NCI-H460 (cell line): ENCODE measurements around the gene LMX1A. TPM values are rescaled to one million over a fixed set of nuclear protein-coding genes. Genes with fewer than 3 reads are reported as not detected.
A peak's percentile ranks its signal among the peaks of the same experiment; 100 is the strongest.

Source experiments
- DNase-seq: peaks from one replicate; pipeline ENCODE4 v3.0.0-alpha.2; 2016; ENCODE audit warnings: low read depth; ENCODE audit errors: extremely low read depth
- polyA plus RNA-seq: library from polyadenylated mRNA; depleted of rRNA; stranded (reverse); fragments of >200 nt; gene quantifications from 2 replicates; pipeline ENCODE4 v1.2.3, GENCODE V29; 2014; cell fraction: nucleus; rRNA removed
- total RNA-seq: library from RNA; depleted of rRNA; stranded (reverse); fragments of >200 nt; shearing (Covaris generic); gene quantifications from 2 replicates; pipeline ENCODE4 v1.2.3, GENCODE V29; 2014; rRNA removed

LMX1A gene
- not detected in 2 replicates for total RNA-seq
- polyA plus RNA-seq: not detected in 2 replicates

GRCh38 chr1:165355977-165356811 is at the start of gene LMX1A:
TSS of gene LMX1A (minus strand) at chr1:165356715. CDS start at chr1:165355559, 1,156 bp downstream.
- no peak for DNase-seq

GRCh38 chr1:165403835-165404482 is 47.4 kb upstream of the LMX1A start:
- DNase-seq: peak; percentile 38

GRCh38 chr1:165402517-165403111 is 46.1 kb upstream of the LMX1A start:
- DNase-seq: no peak

DNA sequence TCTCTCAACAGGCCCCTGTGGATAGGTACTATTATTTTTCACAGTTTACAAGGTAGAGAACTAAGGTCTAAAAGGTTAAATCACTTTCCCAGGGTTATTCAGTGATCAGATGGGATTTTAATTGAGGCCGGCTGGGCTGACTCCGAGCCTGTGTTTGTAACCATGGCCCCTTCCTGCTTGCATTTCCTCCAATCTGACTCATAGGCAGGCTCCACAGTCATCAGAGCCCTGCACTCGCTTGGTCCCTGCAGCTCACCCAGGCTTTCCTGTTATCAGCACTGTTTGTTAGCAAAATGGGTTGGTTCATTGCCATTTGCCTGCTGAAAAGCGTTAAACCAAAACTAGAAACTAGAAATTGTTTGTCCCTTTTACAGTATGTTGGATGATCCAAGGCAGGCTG is 41.4 kb upstream of the LMX1A start:
- no peak for DNase-seq

DNA sequence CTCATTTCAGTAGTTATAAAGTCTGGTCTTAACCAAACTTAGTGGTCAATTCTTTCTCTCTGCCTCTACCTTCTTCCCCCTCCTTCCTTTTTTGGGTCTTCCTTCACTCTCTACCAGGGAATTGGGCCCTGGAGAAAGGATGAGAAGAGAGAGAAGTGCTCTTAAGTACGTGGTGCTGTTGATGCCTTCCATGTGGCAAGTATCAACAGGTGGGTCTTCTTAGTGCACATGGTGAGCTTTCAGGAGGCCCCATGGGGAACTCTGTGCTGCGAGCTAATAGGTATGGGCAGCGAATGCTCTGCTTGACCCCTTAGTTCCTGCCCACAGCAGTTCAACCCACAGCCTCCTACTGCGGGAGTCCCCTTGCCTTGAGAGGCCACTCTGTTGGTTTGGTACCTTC is 39.4 kb upstream of the LMX1A start:
- DNase-seq: no peak

GRCh38 chr1:165395478-165395877 is 39.0 kb upstream of the LMX1A start:
- DNase-seq: no peak

DNA sequence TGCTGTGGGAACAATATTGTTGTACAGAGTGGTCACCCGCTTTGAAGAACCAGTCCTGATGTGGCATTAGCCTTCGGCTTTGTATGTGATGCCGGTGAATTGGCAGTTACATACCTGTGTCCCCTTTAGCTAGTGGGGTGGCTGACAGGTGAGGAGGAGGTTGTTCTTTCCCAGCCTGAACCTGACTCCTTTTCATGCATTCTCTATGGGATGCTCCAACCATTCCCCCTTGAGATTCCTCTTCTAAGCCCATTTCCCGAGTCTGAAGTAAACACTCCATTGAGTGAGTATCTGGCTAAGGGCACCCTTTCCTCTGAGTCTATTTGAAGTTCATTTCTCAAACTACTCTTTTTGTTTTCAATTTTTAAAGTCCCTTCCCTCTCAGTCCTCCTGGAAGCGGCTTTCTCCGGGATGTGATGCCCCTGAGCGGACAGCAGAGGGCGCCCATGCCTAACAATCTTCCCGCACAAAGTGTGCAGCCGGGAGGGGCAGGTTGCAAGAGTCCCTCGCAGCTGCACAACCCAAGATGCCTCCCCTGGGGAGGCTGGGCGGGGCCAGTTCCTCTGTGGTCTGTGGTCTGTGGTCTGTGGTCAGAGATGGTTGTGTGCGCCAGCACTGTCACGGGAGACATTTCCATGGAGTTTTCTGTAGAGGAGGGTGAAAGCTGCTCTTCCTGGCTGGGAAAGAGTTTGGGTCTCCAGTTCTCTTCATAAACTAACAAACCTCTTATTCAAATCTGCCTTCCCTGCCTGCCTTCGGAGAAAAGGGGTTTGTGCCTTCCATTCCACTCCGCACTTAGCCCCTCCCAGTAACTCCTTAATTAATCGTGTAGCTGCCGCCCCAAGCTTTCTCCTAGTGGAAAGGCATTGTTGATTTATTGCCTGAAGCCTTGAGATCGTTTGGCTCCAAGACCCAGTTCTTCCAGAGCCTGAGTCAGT is 36.4 kb upstream of the LMX1A start:
- DNase-seq: peak; percentile 65

DNA sequence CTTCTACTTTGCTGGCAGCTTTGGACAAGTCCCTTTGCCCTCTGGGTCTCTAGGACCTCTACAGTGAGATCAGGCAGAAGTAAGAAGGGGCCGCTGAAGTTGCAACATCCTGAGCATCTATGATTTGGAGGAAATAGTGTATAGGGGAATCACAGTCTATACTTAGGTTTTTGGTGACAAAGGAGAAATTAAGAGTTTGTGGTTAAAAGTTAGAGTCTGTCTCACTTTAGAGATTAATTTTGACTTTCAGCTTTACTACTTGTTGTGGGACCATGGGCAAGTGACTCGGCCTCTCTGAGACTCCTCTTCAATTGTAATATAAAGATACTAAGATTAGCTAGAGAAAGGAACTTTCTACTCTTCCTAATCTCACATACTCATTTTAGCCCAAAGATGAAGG is 33.1 kb upstream of the LMX1A start:
- no peak for DNase-seq

- no peak for DNase-seq
Measured at GRCh38 chr1:165387961-165388360, 31.4 kb upstream of the LMX1A start.

- no peak for DNase-seq
Measured at GRCh38 chr1:165387505-165387904, 31.0 kb upstream of the LMX1A start.

DNA sequence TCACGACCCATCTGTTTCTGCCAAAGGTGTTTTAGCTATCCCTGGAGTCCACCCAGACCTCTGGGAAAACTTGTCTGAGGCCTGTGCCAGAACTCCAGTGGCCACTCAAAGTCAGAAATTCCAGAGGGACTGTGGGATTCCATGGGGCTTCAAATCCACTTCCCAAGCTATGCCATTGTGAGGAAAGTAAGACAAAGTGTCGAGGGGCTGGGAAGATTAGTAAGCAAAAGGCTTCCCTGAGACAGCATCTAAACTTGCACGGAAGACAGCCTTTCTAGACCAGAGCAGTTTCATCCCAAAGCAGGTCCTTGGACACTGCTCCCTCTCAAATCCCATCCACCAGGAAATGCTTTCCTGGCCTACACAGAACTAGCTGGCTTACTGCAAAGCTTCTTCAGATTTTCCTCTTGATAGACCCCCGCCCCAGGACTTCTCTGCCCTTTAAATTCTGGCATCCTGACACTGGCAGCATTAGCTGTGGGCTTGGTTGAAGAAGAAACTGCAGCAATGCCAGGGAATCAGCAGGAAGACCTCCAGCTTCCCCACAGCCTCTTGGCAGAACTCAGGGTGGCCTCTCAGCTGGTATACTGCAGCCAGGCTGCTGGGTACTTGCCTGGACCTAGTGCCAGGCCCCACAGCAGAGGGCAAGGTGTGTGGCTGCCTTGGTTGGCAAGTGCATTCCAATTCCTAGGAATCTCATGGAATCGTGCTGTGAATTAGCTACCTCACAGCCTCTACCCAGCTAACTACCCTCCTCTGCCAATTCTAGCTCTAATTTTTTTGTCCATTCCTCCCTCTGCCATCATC is 27.3 kb upstream of the LMX1A start:
- no peak for DNase-seq

DNA sequence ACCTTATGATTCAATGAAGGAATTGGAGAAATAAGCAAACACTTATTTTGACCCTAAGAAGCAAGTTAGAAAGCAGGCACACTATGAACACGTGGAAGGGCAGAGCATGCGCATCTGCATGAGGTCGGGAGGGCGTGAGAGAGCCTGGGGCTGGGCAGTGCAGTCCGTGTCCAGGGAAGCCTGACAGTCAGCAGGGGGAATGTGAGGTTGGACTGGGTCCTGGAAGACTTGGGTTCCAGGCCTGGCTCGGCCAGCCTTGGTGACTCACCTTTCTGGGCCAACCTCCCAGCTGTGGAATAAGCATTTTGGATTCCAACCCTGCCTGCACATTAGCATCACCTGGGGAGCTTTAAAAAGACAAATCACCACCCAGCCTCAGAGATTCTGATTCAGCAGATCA is 26.6 kb upstream of the LMX1A start:
- no peak for DNase-seq

DNA sequence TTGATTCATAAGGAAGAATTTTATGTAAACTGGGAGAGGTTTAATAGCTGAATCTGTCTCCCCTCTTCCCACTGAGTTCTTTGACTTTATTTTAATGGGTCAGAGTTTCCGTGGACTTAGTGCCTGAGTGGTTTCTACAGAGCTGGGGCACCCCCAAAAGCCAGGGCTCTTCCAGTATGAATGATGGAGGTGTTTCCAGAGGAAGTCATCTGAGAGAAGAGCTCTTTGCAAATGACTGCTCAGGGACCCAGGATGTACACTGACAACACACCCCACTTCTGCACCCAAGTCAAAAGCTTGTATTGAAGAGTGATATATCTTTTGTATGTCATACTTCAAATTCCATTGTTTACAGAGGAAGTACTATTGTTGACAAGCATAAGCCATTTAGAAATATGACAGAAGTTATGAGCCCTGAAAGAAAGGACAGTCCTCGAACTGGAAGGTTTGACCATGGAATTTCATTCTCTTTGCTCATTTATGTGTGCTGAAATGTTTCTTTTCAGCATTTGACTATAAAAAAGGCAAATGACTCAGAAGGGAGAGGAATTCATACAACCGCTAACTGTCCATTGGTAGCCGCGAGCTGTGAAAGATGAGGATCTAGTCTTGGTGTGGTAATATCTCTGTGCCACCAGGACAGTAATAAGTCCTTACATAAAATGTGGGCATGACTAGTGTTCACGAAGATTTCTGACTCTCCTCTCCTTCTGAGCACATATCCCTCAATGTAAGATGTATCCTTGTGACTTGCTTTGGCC is 25.4 kb upstream of the LMX1A start:
- DNase-seq: no peak

- DNase-seq: no peak
Measured at GRCh38 chr1:165376811-165377311, 20.3 kb upstream of the LMX1A start.

GRCh38 chr1:165376041-165376810 is 19.7 kb upstream of the LMX1A start:
- DNase-seq: no peak

DNA sequence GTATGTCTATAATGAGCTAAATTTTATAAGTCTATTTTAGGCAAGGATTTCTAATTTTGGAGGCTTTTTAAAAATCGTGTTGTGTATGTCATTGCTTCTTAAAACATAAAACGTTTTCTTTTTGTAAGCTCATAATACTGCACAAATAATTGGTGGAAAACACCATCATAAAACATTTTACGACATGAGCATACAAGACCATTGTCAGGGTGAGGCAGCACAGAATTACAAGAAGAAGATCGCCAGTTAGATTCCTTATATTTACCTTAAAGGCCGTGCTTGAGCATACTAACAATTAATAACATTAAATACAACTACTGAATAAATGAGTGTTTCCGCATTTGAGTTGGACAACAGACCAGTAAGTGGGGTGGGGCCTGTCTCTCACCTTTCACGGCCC is 19.1 kb upstream of the LMX1A start:
- no peak for DNase-seq

DNA sequence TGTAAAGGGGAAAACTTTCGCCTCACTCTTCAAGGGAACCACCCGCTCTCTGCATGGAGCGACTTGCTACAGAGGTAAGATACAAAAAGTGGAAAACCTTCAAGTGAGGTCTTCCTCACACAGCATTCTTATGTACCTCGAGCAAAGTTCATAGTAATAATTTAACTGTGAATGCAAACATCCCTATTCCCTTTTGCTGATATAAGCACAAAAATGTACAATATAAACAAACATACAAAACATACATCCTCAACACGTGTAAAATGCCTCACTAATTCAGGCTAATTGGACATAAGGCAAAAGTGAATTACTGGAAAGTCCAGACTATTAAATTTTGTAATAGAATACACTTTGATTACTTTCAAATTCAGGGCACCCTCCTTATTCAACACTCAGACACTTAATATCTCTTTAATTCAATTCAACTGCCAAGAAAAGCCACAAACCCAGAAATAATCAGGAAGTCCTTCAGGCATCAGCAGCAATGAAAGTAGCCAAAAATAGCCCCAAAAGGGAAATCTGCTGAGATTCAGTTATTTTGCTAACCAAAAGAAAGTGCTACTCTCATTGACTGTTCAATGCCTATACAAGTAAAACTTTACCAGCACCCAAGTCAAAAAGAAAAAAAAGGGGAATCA is 15.2 kb upstream of the LMX1A start:
- no peak for DNase-seq
